Measurements from ENCODE around the gene PPP1R14C. TPM values are rescaled to one million over a fixed set of nuclear protein-coding genes. Genes with fewer than 3 reads are reported as not detected.
A peak's percentile ranks its signal among the peaks of the same experiment; 100 is the strongest.

Gene PPP1R14C
- total and polyA plus RNA-seq, 8 donors, result 11.7 to 33.6 (median 18.6) TPM

GRCh38 chr6:150255840-150256239, 113.0 kb downstream of the PPP1R14C start:
- DNase-seq (no peak), ATAC-seq (no peak)
- no peaks in the 10 kb centered on the region for H3K4me1 ChIP-seq
- H3K36me3 ChIP-seq, result no peaks in the 10 kb centered on the region
- intact Hi-C loops (cut with DNase I), result no loop called here
- no peaks in the 10 kb centered on the region for H3K27me3 ChIP-seq
- no peak for TF ChIP-seq CTCF (IDR thresholded peaks at IDR 0.05)
- H3K27ac ChIP-seq, result no peak overlapping the region
- H3K9me3 ChIP-seq, result no peaks in the 10 kb centered on the region
- H3K4me3 ChIP-seq, result no peak overlapping the region

DNA sequence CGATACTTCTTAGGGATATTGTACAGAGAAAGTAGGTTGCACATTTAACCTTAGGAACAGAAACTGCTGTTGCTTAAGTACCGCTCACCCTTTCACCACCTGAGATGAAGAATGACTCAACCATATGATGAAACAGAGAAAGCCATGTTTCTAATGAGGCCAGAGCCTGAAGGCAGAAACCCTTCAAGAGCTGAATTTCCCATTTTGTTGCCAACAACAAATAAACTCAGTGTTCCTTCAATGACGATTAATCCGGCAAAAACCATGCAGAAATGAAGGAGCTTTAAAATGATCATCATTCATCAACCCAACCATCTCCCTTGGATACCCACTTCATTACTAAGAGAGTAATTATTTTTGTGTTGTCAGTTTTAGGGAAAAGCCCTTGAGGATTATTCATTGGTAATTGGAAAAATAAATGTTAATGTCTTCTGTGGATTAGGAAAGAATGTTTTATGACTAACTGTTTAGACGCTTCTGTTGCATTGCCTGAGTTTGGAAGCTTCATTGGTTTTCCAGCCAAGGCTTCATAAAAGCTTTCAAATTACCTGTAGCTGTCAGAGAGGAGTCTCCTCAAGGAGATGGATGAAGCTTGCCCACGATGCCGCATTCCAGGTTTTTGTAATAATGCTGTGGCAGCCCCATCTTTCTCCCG, 113.9 kb downstream of the PPP1R14C start:
- Histone ChIP-seq H3K4me3 (no peak overlapping the region), H3K36me3 (no peaks in the 10 kb centered on the region), H3K27me3 (no peaks in the 10 kb centered on the region), H3K9me3 (no peaks in the 10 kb centered on the region), H3K27ac (no peak overlapping the region), H3K4me1 (no peaks in the 10 kb centered on the region)
- ATAC-seq, result peak; percentile 7
- intact Hi-C loops (cut with DNase I), result no loop called here
- no peak for TF ChIP-seq CTCF (IDR thresholded peaks at IDR 0.05)
- DNase-seq, result no peak

- ATAC-seq (no peak), DNase-seq (no peak)
- Histone ChIP-seq H3K9me3 (no peaks in the 10 kb centered on the region), H3K36me3 (no peaks in the 10 kb centered on the region), H3K27ac (no peak overlapping the region), H3K27me3 (no peaks in the 10 kb centered on the region), H3K4me1 (no peaks in the 10 kb centered on the region), H3K4me3 (no peak overlapping the region)
- TF ChIP-seq CTCF (IDR thresholded peaks at IDR 0.05), result no peak
- intact Hi-C loops (cut with DNase I), result no loop called here
These were observed 115.5 kb downstream of the PPP1R14C start for GRCh38 chr6:150258381-150258780.

DNA sequence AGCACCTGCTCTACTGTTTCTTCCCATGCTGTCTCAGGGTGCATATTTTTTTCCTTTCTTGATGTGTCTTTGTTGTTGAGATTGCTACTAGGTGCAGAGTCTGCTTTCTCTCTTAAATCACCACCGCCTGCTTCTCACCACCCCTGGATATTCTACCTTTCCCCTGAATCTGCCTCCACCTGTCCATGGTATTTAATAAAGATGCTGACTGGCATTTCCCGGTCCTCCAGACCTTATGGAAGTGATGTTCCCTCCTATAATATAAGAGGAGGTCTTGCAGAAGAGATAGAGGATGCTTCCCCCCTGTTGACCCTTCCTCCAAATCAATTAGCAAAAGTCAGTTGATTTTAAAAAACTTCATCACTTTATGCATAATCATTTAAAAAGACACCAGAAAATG, 118.1 kb downstream of the PPP1R14C start:
- intact Hi-C loops (cut with DNase I), result no loop called here
- TF ChIP-seq CTCF (IDR thresholded peaks at IDR 0.05), result no peak
- no peak for DNase-seq
- Histone ChIP-seq H3K27me3 (no peaks in the 10 kb centered on the region), H3K4me3 (no peak overlapping the region), H3K4me1 (no peaks in the 10 kb centered on the region), H3K9me3 (no peaks in the 10 kb centered on the region), H3K36me3 (no peaks in the 10 kb centered on the region), H3K27ac (no peak overlapping the region)
- no peak for ATAC-seq

GRCh38 chr6:150261997-150262697, 119.3 kb downstream of the PPP1R14C start:
- ATAC-seq, result no peak
- Histone ChIP-seq H3K4me3 (no peak overlapping the region), H3K27me3 (no peaks in the 10 kb centered on the region), H3K36me3 (no peaks in the 10 kb centered on the region), H3K9me3 (no peaks in the 10 kb centered on the region), H3K27ac (no peak overlapping the region), H3K4me1 (no peaks in the 10 kb centered on the region)
- no peak for TF ChIP-seq CTCF (IDR thresholded peaks at IDR 0.05)
- DNase-seq, result no peak
- intact Hi-C loops (cut with DNase I), result no loop called here
